ENCODE measurements around the gene AMFR.

AMFR gene

DNA sequence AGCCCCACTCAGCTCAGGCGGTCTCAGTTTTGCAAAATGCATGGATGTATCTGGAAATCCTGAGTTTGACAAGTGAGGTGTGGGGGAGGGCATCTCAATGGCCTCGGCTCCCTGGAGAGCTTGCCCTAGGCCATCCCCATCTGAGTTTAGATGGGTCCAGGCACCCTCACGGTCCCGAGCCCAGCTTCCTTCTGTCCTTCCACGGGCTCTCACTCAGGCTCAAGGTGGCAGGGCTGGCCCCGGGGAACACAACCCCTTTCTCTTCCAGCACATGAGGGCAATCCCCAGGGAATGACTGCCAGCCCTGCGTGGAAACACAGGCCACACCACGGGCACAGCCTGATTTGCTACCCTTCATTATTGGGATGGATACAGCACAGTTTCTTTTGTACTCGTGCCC lies 58.4 kb downstream of the AMFR start:
- Histone ChIP-seq H3K4me1 (ENCODE audit: control insufficient read depth, insufficient read depth, low read length) (peaks cover 11% of the 10 kb centered on the region), H3K36me3 (ENCODE audit: control insufficient read depth, insufficient read depth, low read length) (peaks cover 3% of the 10 kb centered on the region), H3K9me3 (ENCODE audit: control insufficient read depth, low read length) (no peaks in the 10 kb centered on the region), H3K27ac (ENCODE audit: insufficient read depth, low read depth, low read length, poor library complexity, severe bottlenecking) (no peak overlapping the region), H3K27me3 (ENCODE audit: control insufficient read depth, insufficient read depth, low read length, poor library complexity, severe bottlenecking) (no peaks in the 10 kb centered on the region), H3K4me3 (ENCODE audit: insufficient read depth, low read depth, low read length) (no peak overlapping the region)
- WGBS, 2 experiments: 92 to 94% methylated on average over 9 of the region's 9 CpGs

DNA sequence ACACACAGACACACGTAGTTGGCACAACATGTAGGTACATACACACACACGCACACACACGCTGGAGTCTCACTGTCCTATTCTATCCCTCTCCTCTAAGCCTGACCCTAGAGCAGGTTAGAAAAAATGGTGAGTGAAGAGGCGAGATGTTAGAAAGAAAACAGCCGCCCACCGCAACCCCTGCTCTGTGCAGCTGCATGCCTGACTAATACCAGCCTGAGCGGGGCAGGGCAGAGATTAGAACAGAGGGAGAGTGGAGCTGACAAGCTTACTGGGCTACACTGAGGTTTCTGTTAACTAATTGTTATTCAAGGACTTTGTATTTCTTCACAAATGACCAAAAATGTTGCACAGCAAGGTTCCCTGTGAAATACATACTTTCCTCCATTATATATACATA lies 59.8 kb downstream of the AMFR start:
- H3K4me1 ChIP-seq (ENCODE audit: control insufficient read depth, insufficient read depth, low read length): peaks cover 2% of the 10 kb centered on the region
- H3K27ac ChIP-seq (ENCODE audit: insufficient read depth, low read depth, low read length, poor library complexity, severe bottlenecking): no peak overlapping the region
- no peaks in the 10 kb centered on the region for H3K27me3 ChIP-seq (ENCODE audit: control insufficient read depth, insufficient read depth, low read length, poor library complexity, severe bottlenecking)
- no peak overlapping the region for H3K4me3 ChIP-seq (ENCODE audit: insufficient read depth, low read depth, low read length)
- 79 to 82% methylated on average over 7 of the region's 7 CpGs for WGBS, 2 experiments
- peaks cover 3% of the 10 kb centered on the region for H3K36me3 ChIP-seq (ENCODE audit: control insufficient read depth, insufficient read depth, low read length)
- no peaks in the 10 kb centered on the region for H3K9me3 ChIP-seq (ENCODE audit: control insufficient read depth, low read length)

DNA sequence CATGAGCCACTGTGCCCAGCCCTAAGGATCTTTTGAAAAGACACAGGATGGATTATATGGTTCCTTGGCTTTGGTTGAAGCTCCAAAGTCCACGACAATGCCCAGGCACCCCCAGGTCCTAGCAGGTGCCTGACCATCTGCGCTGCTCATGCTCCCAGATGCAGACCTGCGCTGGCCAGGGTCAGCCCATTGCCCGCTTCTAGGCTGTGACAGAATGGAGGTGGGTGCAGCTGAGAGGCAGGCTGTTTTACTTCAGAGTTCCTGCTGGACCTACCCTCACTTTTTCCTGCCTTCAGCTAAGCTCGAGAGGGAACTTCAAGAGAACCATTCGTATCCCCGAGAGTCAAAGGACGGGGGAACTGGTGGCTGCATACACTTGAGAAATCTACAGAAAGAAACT lies 60.5 kb downstream of the AMFR start:
- no peaks in the 10 kb centered on the region for H3K27me3 ChIP-seq (ENCODE audit: control insufficient read depth, insufficient read depth, low read length, poor library complexity, severe bottlenecking)
- H3K9me3 ChIP-seq (ENCODE audit: control insufficient read depth, low read length): no peaks in the 10 kb centered on the region
- H3K36me3 ChIP-seq (ENCODE audit: control insufficient read depth, insufficient read depth, low read length): peaks cover 3% of the 10 kb centered on the region
- H3K27ac ChIP-seq (ENCODE audit: insufficient read depth, low read depth, low read length, poor library complexity, severe bottlenecking): no peak overlapping the region
- WGBS, 2 experiments: 94 to 96% methylated on average over 8 of the region's 8 CpGs
- H3K4me3 ChIP-seq (ENCODE audit: insufficient read depth, low read depth, low read length): no peak overlapping the region
- H3K4me1 ChIP-seq (ENCODE audit: control insufficient read depth, insufficient read depth, low read length): no peaks in the 10 kb centered on the region

DNA sequence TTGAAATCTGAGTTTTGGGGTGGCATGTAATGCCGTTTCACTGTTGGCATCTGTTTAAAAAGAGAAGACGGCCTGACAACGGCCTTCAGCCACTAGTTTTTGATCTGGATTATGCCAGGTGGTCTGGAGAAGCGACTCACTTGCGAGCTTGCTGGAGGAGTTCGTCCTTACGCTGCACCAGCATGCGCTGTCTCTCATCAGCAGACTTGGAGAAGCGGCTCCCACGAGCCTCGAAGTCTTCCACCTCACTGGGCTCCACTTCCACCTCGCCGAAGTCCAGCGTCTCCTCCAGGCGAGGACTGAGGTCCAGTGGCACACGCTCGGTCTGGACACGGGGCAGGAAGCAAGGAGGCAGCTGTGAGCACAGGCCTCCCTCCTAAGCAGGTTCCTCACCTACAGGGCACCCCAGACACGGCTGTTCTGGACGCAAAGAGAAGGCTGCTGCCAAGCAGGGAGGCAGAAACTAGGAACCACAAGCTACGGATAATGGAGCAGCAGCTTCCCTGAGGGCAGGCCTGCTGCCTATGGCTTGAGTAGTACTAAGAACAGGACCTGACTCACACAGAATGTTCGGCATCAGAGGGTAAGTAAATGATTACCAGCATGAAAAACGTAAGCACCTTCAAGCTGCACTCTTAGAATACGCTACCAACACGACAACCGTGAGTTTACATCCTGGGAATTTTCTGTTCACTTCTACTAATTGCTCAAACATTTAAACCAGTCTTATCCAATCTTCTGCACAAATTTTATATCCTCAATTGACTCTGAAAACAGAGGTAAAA lies 61.4 kb downstream of the AMFR start:
- Histone ChIP-seq H3K9me3 (ENCODE audit: control insufficient read depth, low read length) (no peaks in the 10 kb centered on the region), H3K27me3 (ENCODE audit: control insufficient read depth, insufficient read depth, low read length, poor library complexity, severe bottlenecking) (no peaks in the 10 kb centered on the region), H3K4me3 (ENCODE audit: insufficient read depth, low read depth, low read length) (no peak overlapping the region), H3K4me1 (ENCODE audit: control insufficient read depth, insufficient read depth, low read length) (peaks cover under 1% of the 10 kb centered on the region), H3K27ac (ENCODE audit: insufficient read depth, low read depth, low read length, poor library complexity, severe bottlenecking) (no peak overlapping the region), H3K36me3 (ENCODE audit: control insufficient read depth, insufficient read depth, low read length) (peaks cover 3% of the 10 kb centered on the region)
- WGBS, 2 experiments: 95 to 96% methylated on average over 26 of the region's 26 CpGs

DNA sequence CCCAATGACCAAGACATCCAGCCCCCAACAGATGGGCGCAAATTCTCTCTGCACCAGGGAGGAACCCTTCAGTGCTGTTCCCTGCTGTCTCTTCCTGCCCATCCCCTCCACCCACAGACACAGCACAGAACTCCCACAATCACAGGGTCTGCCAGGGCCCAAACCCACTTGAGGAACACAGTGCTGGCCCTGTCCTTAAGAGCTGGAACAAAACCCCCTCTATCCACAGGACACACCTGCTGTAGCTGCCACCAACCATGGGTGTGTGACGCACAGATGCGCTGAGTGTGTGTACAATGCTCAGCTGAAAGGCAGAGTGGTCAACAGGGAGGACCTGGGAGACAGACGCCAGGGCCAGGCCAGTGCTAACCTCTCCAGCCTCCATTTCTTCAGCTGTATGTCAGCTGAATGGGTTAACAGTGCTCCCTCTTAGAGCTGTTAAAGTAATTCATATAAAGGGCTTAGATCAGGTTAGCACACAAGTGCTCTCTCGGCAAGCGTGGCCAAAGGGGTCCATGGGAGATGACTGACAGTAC lies 62.1 kb downstream of the AMFR start:
- Histone ChIP-seq H3K4me3 (ENCODE audit: insufficient read depth, low read depth, low read length) (no peak overlapping the region), H3K27me3 (ENCODE audit: control insufficient read depth, insufficient read depth, low read length, poor library complexity, severe bottlenecking) (no peaks in the 10 kb centered on the region), H3K9me3 (ENCODE audit: control insufficient read depth, low read length) (no peaks in the 10 kb centered on the region), H3K4me1 (ENCODE audit: control insufficient read depth, insufficient read depth, low read length) (peaks cover 8% of the 10 kb centered on the region), H3K36me3 (ENCODE audit: control insufficient read depth, insufficient read depth, low read length) (no peaks in the 10 kb centered on the region), H3K27ac (ENCODE audit: insufficient read depth, low read depth, low read length, poor library complexity, severe bottlenecking) (no peak overlapping the region)
- WGBS, 2 experiments: 90 to 93% methylated on average over 6 of the region's 6 CpGs

DNA sequence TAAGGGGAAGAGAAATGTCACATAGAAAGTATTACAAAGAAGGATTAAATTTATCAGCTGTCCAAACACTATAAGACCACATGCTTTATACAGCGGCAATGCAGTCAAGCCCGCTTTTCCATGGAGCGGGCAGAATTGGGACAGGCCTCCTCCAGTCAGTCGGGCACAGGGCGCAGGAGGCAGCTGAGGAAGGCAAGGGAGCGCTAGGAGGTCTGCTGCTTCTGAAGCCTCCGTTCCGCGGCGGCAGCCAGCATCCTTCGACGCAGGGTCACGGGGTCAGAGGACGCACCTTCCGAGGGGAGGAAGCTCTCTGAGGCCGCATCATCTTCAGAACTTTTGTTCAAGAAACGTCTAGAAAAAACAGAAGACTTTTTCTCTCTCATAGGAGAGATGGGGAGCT lies 62.6 kb downstream of the AMFR start:
- H3K4me3 ChIP-seq (ENCODE audit: insufficient read depth, low read depth, low read length): no peak overlapping the region
- WGBS, 2 experiments: 96% methylated on average over 17 of the region's 17 CpGs
- no peaks in the 10 kb centered on the region for H3K36me3 ChIP-seq (ENCODE audit: control insufficient read depth, insufficient read depth, low read length)

DNA sequence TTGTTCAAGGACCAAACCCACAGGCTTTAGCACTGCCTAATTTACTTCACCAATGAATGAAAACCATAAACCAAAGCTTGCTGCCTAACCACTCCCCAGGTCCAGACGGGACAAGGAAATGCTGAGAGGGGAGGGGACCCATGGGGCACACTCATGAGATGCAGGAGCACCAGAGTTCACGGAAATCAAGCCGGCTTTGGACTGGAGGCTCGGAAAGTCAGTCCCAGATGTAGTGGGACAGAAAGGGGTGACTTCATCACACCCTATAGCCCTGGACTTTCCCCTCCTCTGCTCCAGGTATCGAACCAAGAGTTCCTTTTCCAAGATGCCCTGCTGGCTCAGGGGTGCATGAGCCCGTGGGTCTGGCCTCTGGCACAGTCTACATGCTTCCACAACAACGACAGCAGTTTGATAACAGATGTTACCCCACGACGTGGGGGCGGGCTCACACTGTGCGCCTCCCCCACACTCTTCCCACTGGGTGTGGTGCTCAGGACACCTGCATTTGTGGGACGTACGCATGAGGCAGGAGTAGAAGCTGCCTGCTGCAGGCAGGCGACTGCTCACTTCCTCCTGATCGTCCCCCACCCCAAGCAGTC lies 63.2 kb downstream of the AMFR start:
- Histone ChIP-seq H3K36me3 (ENCODE audit: control insufficient read depth, insufficient read depth, low read length) (no peaks in the 10 kb centered on the region), H3K4me1 (ENCODE audit: control insufficient read depth, insufficient read depth, low read length) (peaks cover 17% of the 10 kb centered on the region), H3K9me3 (ENCODE audit: control insufficient read depth, low read length) (no peaks in the 10 kb centered on the region), H3K27ac (ENCODE audit: insufficient read depth, low read depth, low read length, poor library complexity, severe bottlenecking) (no peak overlapping the region), H3K27me3 (ENCODE audit: control insufficient read depth, insufficient read depth, low read length, poor library complexity, severe bottlenecking) (no peaks in the 10 kb centered on the region), H3K4me3 (ENCODE audit: insufficient read depth, low read depth, low read length) (no peak overlapping the region)
- WGBS, 2 experiments: 90 to 92% methylated on average over 13 to 15 of the region's 15 CpGs

More for the DNA sequence above, 62.6 kb downstream of the AMFR start:
- Histone ChIP-seq H3K4me1 (ENCODE audit: control insufficient read depth, insufficient read depth, low read length) (peaks cover 13% of the 10 kb centered on the region), H3K9me3 (ENCODE audit: control insufficient read depth, low read length) (no peaks in the 10 kb centered on the region), H3K27ac (ENCODE audit: insufficient read depth, low read depth, low read length, poor library complexity, severe bottlenecking) (no peak overlapping the region), H3K27me3 (ENCODE audit: control insufficient read depth, insufficient read depth, low read length, poor library complexity, severe bottlenecking) (no peaks in the 10 kb centered on the region)

DNA sequence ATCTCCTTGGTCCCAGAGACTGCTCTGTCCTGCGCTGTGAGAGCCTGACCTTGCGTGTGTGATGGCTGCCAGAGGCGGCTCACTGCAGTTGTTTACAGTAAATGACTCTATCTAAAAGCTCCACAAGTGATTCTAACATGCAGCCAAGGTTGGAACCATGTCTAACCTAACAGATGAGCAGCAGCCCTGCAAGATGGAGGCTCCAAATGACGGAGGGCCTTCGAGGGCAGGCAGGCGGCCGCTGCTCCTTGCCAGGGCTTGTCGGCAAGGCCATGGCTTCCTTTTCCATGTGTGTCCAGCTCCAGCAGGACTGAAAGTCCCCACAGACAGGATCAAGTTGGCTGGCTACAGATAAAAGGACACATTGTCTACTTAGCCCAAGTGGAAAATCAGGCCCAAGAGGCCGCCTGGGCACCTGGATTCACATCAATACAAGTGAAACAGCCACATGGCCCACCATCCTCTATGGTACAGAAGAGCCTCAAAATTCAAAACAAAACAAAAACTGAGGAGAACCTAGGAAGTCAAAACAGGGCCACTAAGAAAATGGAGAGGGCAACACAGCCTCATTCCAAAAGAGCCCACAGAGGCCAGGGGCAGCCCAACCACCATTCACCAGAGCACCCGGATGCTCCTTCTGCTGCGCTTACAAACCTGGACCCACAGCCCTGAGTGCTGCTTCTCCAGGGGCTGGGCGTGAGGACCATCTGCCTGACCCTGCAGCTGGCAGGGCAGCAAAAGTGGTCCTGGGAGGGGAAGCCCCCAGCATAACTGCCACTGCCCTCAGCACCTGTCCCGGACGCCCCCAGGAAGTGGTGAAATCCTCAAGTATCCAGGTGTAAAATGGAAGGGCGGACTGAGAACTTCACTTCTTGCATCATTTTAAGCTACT lies 65.0 kb downstream of the AMFR start:
- WGBS, 2 experiments: 94 to 95% methylated on average over 15 of the region's 15 CpGs
- Histone ChIP-seq H3K4me3 (ENCODE audit: insufficient read depth, low read depth, low read length) (no peak overlapping the region), H3K27me3 (ENCODE audit: control insufficient read depth, insufficient read depth, low read length, poor library complexity, severe bottlenecking) (no peaks in the 10 kb centered on the region), H3K4me1 (ENCODE audit: control insufficient read depth, insufficient read depth, low read length) (peaks cover 29% of the 10 kb centered on the region), H3K9me3 (ENCODE audit: control insufficient read depth, low read length) (no peaks in the 10 kb centered on the region), H3K27ac (ENCODE audit: insufficient read depth, low read depth, low read length, poor library complexity, severe bottlenecking) (no peak overlapping the region), H3K36me3 (ENCODE audit: control insufficient read depth, insufficient read depth, low read length) (no peaks in the 10 kb centered on the region)

DNA sequence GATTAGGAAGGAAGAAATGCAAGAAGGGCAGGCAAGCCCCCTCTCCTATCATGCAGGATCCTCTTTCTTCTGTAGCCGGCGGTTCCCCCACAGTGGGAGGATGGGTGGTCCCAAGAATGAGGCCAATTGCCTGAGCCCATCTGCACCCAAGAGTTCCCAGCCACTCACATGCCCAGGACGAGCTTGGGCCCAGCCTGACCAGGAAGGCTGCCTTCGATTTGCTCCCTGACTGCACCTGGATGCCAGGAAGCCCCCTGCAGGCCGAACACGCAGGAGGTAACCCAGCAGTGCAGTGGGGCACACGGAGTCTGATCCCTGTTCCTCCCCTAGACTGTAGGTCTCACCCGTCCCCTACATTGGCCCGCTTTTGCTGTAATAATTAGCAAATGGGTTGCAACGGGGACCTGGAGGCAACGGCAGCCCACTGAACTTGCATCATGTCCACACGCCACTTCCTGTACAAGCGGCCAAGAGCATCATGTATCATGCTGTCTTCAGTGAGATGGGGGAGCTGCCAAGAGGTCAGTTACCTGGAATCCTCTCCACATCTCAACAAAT lies 67.5 kb downstream of the AMFR start:
- H3K9me3 ChIP-seq (ENCODE audit: control insufficient read depth, low read length): no peaks in the 10 kb centered on the region
- no peaks in the 10 kb centered on the region for H3K27me3 ChIP-seq (ENCODE audit: control insufficient read depth, insufficient read depth, low read length, poor library complexity, severe bottlenecking)
- no peak overlapping the region for H3K4me3 ChIP-seq (ENCODE audit: insufficient read depth, low read depth, low read length)
- 86% methylated on average over 13 of the region's 13 CpGs for whole genome bisulfite sequencing, 2 experiments
- no peaks in the 10 kb centered on the region for H3K36me3 ChIP-seq (ENCODE audit: control insufficient read depth, insufficient read depth, low read length)
- H3K27ac ChIP-seq (ENCODE audit: insufficient read depth, low read depth, low read length, poor library complexity, severe bottlenecking): peak overlapping the region; percentile 33
- H3K4me1 ChIP-seq (ENCODE audit: control insufficient read depth, insufficient read depth, low read length): peaks cover 29% of the 10 kb centered on the region

Measured in ectodermal cell (in vitro differentiated cells).